Inflammatory macrophage (primary cell): Measurements from ENCODE around the gene TFCP2L1.
"Not testable (repeated sequence)": the region's sequence is repeated elsewhere in the genome, so short reads cannot be mapped to it uniquely, and the experiment has no call there.

ENCODE experiments used
- DNase-seq, 2 donors: peaks; one replicate each; pipeline ENCODE4 v3.0.0-alpha.2; 2020 to 2022

TFCP2L1 gene

GRCh38 chr2:121242175-121242875, 42.7 kb downstream of the TFCP2L1 start:
- DNase-seq, result no peak

- DNase-seq, result no peak
These were observed 43.5 kb downstream of the TFCP2L1 start for GRCh38 chr2:121241466-121241865.

- no peak for DNase-seq
These were observed 44.6 kb downstream of the TFCP2L1 start for GRCh38 chr2:121240436-121240835.

GRCh38 chr2:121239969-121240368, 45.0 kb downstream of the TFCP2L1 start:
- no peak for DNase-seq

GRCh38 chr2:121239471-121239870, 45.5 kb downstream of the TFCP2L1 start:
- DNase-seq, result no peak

GRCh38 chr2:121238828-121239227, 46.2 kb downstream of the TFCP2L1 start:
- DNase-seq, result no peak

- DNase-seq, result no peak
These were observed 46.9 kb downstream of the TFCP2L1 start for GRCh38 chr2:121237980-121238665.

GRCh38 chr2:121237336-121237979, 47.5 kb downstream of the TFCP2L1 start:
- no peak for DNase-seq

GRCh38 chr2:121236650-121237180, 48.3 kb downstream of the TFCP2L1 start:
- no peak for DNase-seq

GRCh38 chr2:121236101-121236640, 48.8 kb downstream of the TFCP2L1 start:
- DNase-seq, result no peak

- DNase-seq, result peak; percentile 3 to 42
These were observed 49.5 kb downstream of the TFCP2L1 start for GRCh38 chr2:121235542-121235941.

- no peak for DNase-seq
These were observed 50.2 kb downstream of the TFCP2L1 start for GRCh38 chr2:121234791-121235190.

- DNase-seq, result no peak
These were observed 50.9 kb downstream of the TFCP2L1 start for GRCh38 chr2:121234144-121234543.

- no peak for DNase-seq
These were observed 51.4 kb downstream of the TFCP2L1 start for GRCh38 chr2:121233486-121234110.

- peak; percentile 36 to 55 for DNase-seq
These were observed 52.3 kb downstream of the TFCP2L1 start for GRCh38 chr2:121232626-121233265.

GRCh38 chr2:121231385-121232000, 53.5 kb downstream of the TFCP2L1 start:
- DNase-seq, result no peak

- DNase-seq, result no peak
These were observed 56.5 kb downstream of the TFCP2L1 start for GRCh38 chr2:121228521-121228920.

- not testable (repeated sequence) for DNase-seq
These were observed 57.4 kb downstream of the TFCP2L1 start for GRCh38 chr2:121227381-121228144.

GRCh38 chr2:121225681-121226080, 59.3 kb downstream of the TFCP2L1 start:
- not testable (repeated sequence) for DNase-seq

GRCh38 chr2:121220995-121221394, 64.0 kb downstream of the TFCP2L1 start:
- DNase-seq, result no peak

GRCh38 chr2:121219866-121220265, 65.1 kb downstream of the TFCP2L1 start:
- no peak for DNase-seq
